Measurements from ENCODE around the gene CMTM4.
"Not testable (repeated sequence)": the region's sequence is repeated elsewhere in the genome, so short reads cannot be mapped to it uniquely, and the experiment has no call there.

The CMTM4 gene

DNA sequence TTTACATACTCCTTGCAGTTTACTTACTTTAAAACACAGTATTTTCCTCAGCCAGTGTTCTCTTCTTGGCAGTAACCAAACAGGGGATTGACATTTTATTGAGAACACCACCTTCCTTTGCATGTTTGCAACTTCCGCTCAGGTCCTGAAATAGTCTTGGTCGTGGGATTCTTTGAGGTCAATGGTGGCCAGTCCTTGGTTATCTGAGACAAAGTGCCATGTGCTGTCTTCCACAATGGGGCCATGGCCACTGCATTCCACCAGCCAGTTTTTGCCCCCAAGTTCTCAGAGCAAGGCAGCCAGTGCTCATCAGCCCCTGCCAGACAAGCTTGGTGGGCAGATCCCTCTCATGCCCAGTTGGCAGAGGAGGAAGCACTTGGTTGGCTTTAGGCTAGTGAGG is 22.9 kb downstream of the CMTM4 start:
- no peak for DNase-seq (ENCODE audit: low read depth)

DNA sequence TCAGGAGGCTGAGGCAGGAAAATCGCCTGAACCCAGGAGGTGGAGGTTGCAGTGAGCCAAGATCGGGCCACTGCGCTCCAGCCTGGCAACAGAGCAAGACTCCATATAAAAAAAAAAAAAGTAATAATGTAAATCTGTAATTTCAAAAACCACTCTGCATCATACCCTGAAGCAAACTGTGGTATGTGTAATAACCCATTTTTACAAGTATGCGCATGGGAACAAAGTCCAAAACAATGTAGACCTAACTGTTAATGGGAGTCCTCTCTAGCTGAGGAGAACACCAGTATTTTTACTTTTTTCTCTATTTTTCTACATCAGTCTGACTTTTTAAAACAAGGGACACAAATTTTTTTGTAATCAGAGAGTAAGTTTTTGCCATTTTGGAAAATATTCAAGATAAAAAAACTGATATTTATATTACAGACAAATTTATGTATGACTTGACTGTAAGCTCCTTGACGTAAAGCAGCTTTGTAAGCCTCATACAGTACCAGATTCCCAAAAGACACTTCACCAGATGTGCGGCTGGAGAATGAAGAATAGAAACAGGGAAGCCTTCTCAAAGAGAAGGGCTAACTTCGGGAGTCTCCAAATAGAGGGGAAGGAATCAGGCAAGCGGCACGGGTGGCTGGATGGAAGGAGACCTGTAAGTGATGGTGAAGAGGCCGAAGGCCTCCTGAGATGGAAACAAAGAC is 25.7 kb downstream of the CMTM4 start:
- DNase-seq (ENCODE audit: low read depth): no peak

DNA sequence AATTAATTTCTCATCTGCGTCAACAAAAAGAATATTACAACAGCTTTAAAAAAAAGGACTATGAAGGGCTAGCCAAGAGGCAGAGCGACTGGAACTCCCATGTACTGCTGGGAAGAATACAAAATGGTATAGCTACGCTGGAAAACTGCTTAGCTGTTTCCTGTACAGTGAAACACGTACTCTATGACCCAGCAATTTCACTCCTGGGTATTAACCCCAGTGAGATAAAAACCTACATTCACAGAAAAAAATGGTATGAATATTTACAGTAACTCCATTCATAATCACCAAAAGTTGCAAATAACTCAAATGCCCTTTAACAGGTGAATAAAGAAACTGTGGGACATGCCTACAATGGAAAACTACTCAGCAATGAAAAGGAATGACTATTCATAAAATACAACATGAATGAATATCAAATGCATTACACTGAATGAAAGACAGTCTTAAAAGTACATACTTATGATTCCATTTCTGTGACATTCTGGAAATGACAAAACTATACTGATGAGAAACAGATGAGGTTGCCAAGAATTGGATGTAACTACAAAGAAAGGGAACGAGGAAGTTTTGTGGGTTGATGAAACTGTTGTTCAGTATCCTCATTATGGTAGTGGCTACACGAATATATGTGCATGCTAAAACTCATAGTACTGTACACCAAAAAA is 27.6 kb downstream of the CMTM4 start:
- no peak for DNase-seq (ENCODE audit: low read depth)

DNA sequence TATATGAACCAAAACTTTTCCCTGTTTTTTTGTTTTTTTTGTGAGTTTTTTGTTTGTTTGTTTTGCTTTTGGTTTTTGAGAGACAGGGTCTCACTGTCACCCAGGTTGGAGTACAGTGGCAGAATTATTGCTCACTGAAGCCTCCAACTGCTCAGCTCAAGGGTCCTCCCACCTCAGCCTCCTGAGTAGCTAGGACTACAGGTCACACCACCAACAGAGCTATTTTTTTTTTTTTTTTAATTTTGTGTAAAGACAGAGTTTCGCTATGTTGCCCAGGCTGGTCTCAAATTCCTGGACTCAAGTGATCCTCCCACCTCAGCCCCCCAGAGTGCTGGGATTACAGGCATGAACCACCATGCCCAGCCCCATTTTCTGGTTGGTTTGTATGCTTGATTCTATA is 28.6 kb downstream of the CMTM4 start:
- DNase-seq (ENCODE audit: low read depth): no peak

DNA sequence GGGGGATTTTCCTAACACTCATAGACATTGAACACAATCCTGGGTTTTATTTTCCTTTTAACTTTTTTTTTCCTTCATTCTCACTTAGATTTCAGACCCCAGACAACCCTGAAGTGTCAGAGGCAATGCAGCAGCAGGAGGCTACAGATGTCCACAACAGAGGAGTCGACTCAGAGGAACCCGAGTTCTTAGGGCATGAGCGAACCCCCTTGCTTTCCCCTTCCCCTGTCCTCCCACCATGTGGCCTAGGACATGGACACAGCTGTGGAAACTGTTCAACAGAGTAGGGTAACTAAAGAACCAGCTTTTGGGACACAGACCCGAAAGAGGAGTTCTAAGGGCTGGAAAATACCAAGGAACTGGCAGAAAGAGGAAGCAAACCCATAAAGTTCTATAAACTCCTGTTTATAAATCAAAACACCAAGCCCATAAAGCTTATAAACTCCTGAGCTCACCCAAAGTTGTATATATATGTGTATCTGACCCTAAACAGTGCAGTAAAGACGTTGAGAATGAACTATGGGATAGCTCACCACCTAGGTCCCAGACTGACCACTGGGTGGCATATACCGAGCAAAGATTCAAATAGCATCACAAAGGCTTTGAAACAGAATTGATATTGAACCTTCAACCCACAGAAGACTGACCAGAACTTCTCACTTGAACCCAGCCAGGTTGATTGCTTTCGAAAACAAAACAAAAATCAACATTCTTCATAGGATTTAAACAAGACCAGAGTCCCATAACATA is 33.9 kb downstream of the CMTM4 start:
- no peak for DNase-seq (ENCODE audit: low read depth)

DNA sequence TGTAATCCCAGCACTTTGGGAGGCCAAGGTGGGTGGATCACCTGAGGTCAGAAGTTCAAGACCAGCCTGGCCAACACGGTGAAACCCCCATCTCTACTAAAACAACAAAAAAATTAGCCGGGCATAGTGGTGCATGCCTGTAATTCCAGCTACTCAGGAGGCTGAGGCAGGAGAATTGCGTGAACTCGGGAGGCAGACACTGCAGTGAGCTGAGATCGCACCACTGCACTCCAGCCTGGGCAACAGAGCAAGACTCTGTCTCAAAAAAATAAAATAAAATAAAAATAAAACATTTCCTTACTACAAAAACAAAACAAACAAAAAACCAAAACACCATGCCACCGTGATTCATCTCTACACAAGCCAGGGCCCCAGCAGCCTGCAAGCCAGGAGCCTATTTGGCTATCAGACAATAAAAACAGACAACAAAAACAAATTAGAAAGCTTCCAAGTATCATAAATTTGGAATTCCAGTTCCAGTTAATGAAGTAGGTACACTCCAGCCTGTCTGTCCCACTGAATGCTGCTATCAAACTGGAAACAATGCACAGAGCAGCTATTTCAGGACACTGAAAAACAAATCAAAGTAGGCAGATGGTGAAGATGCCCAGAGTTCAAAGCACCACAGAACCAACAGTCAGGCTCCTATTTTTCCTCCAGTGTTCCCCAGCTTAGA is 34.7 kb downstream of the CMTM4 start:
- DNase-seq (ENCODE audit: low read depth): not testable (repeated sequence)

DNA sequence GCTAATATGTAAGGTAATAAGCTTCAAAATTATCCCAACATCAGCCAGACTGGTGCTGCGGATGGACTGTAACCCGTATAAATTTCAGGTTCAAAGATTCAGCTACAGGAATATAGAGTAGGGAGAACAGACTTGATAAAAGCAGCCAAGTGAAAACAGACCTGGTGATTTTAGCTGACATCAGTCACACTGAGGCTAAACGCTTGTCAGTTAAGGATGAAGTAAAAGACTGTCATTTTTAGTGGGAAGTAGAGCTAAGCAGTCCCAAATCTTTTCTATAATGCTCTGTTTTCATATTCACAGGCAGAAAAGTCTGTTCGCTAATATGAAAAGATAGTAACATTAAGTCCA is 35.4 kb downstream of the CMTM4 start:
- DNase-seq (ENCODE audit: low read depth): no peak

DNA sequence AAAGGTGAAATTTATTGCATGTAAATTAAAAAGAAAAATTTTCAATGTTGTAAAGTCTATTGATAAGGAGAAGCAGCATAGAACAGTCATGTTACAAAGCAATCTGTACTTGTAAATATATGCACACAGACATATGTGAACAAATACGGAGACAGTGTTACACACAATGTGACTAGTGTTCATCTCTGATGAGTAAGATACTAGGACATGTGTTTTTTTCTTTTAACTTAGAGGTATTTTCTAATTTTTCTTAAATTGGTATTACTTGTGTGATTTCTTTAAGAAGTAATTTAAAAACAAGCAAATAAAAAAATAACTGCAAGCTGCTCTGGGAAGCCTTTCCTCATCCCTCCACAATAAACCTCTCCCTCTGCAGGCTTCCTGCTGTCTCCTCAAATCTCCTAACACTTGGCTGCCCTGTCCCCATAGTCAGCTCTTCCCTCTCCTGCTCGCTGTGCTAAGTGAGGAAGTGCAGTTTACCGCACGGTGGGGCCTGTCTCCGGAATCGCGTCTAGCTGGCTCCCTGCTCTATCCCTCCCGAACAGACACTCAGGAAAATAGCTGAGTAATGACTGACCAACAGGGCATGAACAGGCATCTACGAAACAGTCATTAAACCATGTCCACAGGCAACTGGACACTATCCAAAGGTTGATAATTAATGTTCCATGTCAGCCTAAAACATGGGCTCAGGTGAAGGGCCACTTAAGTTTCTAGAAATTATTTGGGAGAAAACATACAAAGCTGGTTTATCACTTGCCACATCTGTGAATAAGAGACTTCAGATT is 35.9 kb downstream of the CMTM4 start:
- DNase-seq (ENCODE audit: low read depth): no peak

DNA sequence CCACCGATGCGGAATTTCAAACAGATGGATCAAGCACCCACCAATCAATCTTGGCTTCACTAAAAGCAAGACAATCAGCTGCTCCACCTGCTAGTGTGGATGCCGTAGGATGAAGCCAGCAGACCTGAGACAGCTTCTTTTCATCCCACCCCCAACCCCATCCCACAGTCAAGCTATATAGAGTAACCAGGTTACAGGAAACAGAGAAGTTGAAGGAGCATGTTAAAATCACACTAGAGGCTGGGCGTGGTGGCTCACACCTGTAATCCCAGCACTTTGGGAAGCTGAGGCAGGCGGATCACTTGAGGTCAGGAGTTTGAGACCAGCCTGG is 37.7 kb downstream of the CMTM4 start:
- no peak for DNase-seq (ENCODE audit: low read depth)

DNA sequence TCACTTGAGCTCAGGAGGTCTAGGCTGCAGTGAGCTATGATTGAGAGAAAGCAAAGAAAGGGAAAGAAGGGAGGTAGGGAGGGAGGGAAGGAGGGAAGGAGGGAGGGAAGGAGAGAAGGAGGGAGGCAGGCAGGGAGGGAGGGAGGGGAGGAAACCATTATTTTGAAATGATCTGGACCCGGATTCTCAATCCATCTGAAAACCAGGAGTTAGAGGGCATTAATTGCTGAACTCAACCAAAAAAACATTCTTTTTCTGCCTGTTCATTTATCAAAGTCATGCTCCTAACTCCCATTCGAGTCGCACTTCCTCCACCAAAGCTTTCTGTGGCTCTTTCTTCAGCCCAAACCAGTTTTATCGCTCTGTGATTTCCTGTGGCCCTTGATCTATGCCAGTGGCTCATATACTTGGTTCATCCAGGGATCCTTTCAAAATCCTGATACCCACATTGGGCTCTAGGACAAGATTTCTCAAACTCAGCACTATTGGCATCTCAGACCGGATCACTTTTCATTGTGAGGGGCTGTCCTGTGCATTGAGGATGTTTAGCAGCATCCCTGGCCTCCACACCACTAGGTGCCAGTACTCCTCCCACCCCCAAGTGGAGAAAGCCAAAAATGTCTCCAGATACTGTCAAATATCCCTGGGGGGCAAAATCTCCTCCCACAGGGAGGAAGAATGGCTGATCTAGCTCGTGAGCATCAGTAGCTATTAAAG is 38.2 kb downstream of the CMTM4 start:
- no peak for DNase-seq (ENCODE audit: low read depth)

DNA sequence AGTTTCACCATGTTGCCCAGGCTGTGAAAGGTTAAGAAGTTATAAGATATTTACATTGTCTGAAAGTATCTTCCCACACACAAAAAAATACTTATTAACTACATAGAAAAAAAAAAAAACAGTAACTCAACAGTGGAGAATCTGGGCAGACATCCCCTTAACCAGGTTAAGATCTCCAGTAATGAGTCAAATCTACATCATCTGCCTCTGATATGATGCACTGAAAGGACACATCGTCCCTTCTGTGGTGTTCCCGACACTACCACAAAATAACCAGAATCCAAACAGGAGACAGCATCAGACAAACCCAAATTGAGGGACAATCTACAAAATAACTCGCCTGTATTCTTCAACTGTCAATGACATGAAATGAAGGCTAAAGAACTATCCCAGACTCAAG is 40.0 kb downstream of the CMTM4 start:
- DNase-seq (ENCODE audit: low read depth): no peak

DNA sequence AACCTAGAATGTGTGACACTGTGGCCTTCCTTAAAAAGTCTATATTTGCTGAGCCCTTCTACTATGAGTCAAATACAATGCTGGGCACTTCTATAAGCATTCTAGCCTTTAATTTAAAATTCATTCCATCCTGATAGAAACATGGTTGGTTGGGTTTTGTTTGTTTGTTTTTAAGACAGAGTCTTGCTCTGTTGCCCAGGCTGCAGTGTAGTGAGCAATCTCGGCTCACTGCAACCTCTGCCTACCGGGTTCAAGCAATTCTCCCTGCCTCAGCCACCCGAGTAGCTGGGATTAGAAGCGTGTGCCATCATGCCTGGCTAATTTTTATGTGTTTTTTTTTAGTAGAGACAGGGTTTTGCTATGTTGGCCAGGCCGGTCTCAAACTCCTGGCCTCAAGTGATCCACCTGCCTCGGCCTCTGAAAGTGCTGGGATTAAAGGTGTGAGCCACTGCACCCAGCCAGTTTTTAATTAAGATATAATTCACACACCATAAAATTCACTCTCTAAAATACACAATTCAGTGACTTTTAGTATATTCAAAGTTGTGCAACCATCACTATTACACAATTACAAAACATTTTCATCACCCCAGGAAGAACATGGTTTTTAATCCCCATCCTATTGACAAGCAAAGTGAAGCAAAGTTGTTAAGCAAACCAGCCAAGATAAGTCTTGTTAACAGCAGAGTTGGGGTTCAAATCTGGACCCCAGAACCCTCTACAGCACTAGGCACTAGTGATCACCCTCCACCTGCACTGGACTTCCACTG is 42.8 kb downstream of the CMTM4 start:
- DNase-seq (ENCODE audit: low read depth): no peak

DNA sequence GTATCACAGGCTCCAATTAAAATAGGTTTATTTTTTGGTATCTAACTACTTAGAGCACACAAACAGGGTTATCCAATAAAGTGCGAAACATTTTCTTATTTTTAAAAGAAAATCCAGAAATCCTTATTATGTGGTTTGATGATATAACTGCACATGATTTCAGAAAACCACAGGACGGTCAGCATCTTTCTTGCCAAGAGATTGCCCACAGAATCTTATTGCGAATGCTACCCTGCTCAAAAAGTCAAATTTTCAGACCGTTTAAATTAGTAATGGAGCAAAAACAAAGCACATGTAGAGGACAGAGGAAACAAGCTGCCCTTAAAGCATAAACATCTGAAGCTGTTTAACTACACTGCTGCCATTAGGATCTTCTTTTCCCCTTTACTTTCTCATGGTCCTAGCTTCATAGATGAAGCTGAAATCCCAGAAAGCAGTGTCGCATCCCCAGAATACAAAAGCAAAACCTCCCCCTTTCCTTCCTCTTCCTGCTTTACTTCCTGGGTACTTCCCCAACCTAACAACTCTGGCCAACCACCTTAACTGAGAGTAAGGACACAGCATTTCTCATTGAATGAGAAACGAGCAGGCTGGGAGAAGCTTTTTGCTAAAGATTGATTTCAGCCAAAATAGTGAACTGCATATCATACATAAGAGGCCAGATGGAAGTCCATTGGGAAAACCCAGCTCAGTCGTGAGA is 43.7 kb downstream of the CMTM4 start:
- no peak for DNase-seq (ENCODE audit: low read depth)

DNA sequence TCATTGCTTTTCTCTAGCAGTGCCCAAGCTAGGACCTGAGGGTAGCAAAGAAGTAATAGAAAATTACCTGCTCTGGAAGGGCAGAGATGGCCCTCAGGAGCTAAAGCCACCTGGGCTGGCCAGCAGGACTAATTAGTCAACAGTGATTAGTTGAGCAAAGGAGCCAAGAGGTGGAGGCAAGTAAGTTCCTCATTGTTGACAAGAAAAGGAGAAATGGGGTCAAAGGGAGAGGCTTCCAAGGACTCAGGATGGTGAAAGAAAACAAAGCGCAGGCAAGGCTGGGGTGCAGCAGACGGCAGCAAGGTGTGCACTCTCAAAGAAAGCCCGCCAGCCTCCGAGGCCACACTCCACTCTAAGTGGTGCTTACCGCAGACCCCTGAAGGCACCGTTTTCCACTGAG is 44.6 kb downstream of the CMTM4 start:
- DNase-seq (ENCODE audit: low read depth): no peak

DNA sequence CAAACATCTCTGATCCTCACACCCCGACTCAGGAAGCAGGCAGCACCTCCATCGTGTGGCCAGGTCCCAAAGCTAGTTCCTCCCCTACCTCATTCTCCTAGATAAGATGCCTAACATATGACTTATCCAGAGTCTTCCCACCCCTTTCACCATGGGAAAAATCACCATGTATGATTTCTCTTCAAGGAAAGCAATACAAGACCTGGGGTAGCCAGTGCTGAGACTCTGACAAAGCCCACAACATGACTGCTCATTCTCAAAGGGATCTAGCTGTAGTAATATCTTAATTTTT is 45.1 kb downstream of the CMTM4 start:
- no peak for DNase-seq (ENCODE audit: low read depth)

DNA sequence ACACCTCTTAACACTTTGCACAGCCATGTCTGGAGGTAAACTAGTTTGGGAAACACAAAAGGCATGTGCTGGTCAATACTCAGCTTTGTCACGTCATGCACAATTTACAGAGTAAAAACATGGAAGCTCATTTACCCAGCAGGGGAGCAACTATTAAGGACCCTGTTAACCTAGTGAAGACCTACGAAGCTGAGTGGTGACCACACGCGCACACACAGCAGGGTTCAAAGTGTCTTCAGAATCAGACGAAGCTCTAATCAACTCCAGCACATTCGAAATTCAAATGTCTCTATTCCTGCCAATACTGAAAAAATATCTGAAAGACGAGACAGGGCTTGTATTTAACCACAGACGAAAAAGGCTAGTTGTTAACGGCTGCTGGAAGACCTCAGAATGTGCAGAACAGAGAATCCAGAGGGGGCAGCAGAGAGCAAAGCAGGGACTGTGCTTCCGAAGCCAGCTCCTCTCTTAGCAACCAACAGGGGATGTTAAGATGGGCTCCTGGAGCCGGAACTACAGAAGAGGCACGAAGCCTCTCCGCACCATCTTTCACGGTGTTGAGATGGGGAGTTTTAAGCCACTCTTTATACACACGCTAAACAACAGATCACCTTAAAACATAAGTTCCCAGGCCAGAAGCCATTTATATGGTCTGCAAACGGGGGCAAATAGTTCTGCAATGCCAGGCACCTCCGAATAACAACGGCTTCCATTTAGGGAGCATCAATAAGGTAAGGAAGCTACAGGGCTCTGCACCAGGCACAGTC is 45.7 kb downstream of the CMTM4 start:
- peak; percentile 70 for DNase-seq (ENCODE audit: low read depth)

DNA sequence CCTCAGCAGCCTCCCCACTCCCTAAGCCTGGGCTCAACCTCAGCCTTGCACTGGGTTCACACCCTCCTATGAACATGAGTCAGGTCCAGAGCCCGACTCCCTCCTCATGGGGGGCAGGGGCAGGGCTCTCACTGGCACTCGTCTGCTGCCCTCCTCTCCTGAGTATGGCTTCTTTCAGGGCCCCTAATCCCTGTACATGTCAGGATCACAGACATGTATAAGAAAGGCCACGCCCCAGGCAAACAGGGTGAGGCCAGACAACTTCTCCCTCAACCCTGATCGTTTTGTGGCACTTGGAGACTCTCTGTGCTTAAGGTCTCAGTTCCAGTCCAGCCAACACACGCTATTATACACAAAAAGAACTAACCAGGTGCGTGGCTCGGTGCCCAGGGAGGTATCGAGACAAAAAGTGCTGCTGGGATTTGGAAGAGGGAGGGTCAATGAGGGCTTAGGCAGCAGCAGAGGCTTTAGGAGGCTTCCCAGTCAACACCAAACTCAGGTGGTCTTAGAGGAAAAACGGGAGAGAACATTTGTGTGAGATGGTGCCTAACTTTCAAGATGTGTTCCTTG is 46.8 kb downstream of the CMTM4 start:
- DNase-seq (ENCODE audit: low read depth): no peak

DNA sequence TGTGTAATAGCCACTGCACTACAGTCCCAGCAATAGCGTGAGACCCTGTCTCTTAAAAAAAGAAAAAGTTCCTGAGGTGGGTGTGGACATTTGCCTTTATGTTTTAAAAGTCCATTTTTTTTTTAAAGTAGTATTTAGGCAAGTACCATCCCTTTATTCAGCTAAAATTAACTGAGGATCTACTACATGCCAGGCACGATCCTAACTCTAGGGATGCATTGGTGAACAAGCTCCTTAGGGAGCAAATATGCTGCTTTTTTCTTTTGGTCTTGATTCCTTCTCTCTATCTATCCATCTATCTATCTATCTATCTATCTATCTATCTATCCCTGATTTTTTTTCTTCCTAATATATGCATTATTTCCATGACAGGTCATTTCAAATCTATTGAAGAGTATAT is 47.4 kb downstream of the CMTM4 start:
- DNase-seq (ENCODE audit: low read depth): no peak

DNA sequence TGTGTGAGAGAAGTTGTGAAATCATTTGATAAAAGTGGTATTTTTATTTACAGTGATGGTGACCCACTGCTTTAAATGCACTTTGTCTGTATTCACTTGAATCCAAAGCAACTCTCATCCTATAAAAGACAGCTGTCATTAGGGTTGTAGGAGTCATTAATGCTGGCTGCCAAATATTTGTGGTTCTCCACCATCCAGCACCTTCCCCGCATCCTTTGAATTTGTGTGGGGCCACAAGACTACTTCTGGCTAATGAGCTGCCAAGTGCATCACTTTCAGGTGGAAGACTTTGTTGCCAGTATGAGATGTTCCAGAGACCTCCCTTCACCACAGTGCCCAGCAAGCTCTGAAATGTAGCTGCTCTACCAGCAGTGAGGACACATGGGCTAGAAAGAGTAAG is 48.7 kb downstream of the CMTM4 start:
- no peak for DNase-seq (ENCODE audit: low read depth)
